ENCODE results near the gene PCSK5. TPM values are rescaled to one million over a fixed set of nuclear protein-coding genes. Genes with fewer than 3 reads are reported as not detected.

PCSK5 gene
- total RNA-seq, 2 donors from 2014 or later = 9.4 to 12.0 TPM

DNA sequence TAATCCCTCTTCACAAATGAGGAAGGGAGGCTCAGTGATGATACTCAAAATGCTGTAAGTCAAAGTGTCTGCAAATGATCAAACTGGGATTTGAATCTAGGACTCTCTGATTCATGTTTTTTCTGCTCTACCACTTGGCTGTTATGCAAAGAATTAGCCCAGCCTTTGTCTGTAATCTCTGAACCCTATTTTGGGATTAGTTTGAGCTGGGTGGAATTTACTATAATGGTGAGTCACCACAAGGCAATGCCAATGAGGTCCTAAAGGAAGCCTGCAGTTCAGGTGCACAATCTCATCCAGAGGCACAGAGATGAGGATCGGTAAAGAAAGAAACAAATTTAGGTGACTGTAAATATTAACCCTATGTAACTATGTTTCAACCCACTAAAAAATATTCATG, 474.6 kb downstream of the PCSK5 start:
- ATAC-seq = no peak
- no peak for DNase-seq
- Mint-ChIP-seq H3K27me3 (peaks cover 18% of the 10 kb centered on the region), H3K4me3 (no peak overlapping the region), H3K4me1 (no peaks in the 10 kb centered on the region), H3K27ac (no peak overlapping the region), H3K36me3 (ENCODE audit: low read depth) (no peaks in the 10 kb centered on the region)
- H3K9me3 ChIP-seq (ENCODE audit: control insufficient read depth, low read length, poor library complexity, severe bottlenecking) = no peaks in the 10 kb centered on the region

- Mint-ChIP-seq H3K27me3 (peaks cover 18% of the 10 kb centered on the region), H3K27ac (no peak overlapping the region), H3K4me1 (no peaks in the 10 kb centered on the region), H3K4me3 (no peak overlapping the region), H3K36me3 (ENCODE audit: low read depth) (no peaks in the 10 kb centered on the region)
- H3K9me3 ChIP-seq (ENCODE audit: control insufficient read depth, low read length, poor library complexity, severe bottlenecking) = no peaks in the 10 kb centered on the region
- ATAC-seq (no peak), DNase-seq (no peak)
These were observed 475.8 kb downstream of the PCSK5 start for GRCh38 chr9:76366275-76366674.

DNA sequence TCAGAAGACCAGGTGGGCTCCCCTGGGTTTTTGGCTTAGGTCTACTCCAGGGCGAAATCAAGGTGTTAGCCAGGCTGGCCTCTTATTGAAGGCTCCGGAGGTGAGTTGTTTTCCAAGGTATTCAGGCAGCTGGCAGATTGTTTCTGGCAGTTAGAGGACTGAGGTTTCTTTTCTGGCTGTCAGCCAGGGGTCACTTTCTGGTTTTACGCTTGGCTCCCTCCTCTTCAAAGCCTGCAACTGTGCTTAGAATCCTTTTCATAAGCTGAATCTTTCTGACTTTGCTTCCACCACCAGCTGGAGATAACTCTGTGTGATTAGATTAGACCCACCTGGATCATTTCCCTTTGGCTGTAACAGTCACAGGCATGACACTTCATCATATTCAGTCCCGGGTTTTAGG, 479.1 kb downstream of the PCSK5 start:
- ATAC-seq (no peak), DNase-seq (no peak)
- no peak overlapping the region for H3K4me3 Mint-ChIP-seq
- H3K9me3 ChIP-seq (ENCODE audit: control insufficient read depth, low read length, poor library complexity, severe bottlenecking) = no peaks in the 10 kb centered on the region
- no peak overlapping the region for H3K27ac Mint-ChIP-seq
- H3K27me3 Mint-ChIP-seq = peaks cover 4% of the 10 kb centered on the region
- H3K36me3 Mint-ChIP-seq (ENCODE audit: low read depth) = no peaks in the 10 kb centered on the region
- H3K4me1 Mint-ChIP-seq = peaks cover 5% of the 10 kb centered on the region

- no peak overlapping the region for H3K4me3 Mint-ChIP-seq
- H3K4me1 Mint-ChIP-seq = peaks cover 5% of the 10 kb centered on the region
- H3K27me3 Mint-ChIP-seq = peaks cover 4% of the 10 kb centered on the region
- H3K9me3 ChIP-seq (ENCODE audit: control insufficient read depth, low read length, poor library complexity, severe bottlenecking) = no peaks in the 10 kb centered on the region
- H3K36me3 Mint-ChIP-seq (ENCODE audit: low read depth) = no peaks in the 10 kb centered on the region
- ATAC-seq = no peak
- H3K27ac Mint-ChIP-seq = no peak overlapping the region
- DNase-seq = no peak
These were observed 480.0 kb downstream of the PCSK5 start for GRCh38 chr9:76370396-76371023.

- H3K9me3 ChIP-seq (ENCODE audit: control insufficient read depth, low read length, poor library complexity, severe bottlenecking) = no peaks in the 10 kb centered on the region
- H3K27me3 Mint-ChIP-seq = peaks cover 4% of the 10 kb centered on the region
- H3K4me3 Mint-ChIP-seq = no peak overlapping the region
- H3K36me3 Mint-ChIP-seq (ENCODE audit: low read depth) = no peaks in the 10 kb centered on the region
- DNase-seq = no peak
- H3K4me1 Mint-ChIP-seq = peaks cover 5% of the 10 kb centered on the region
- H3K27ac Mint-ChIP-seq = no peak overlapping the region
- ATAC-seq = no peak
These were observed 481.4 kb downstream of the PCSK5 start for GRCh38 chr9:76371901-76372300.

GRCh38 chr9:76372336-76372735, 481.9 kb downstream of the PCSK5 start:
- peaks cover 4% of the 10 kb centered on the region for H3K27me3 Mint-ChIP-seq

DNA sequence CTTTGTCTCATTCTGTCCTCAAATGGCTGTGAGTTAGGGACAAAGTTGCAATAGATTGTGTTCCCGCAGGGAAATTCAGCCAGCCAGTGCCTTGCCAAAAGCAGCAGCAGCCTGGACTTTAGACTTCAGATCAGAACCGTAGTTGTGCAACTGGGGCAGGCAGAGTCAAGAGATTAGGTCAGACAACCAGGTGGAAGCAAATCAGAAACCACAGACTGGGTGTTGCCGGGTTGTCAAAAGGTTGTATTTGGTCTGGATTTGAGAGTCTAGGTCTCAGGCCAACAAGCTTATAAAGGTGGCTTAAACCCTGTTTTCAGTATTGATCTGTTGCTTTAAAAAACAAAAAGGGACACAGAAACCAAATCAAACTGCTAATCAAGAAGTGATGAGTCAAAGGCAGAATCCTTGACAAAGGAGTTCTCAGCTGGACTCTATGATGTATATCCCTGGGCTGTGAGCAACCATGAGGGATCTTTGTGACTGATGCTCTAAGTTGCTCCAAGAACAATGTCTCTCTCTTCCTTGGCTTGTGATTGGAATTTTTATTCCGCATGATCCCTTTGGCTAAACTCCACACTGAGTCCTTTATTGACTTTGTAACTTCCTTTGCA, 482.8 kb downstream of the PCSK5 start:
- Mint-ChIP-seq H3K4me1 (peaks cover 5% of the 10 kb centered on the region), H3K27ac (no peak overlapping the region), H3K4me3 (no peak overlapping the region), H3K36me3 (ENCODE audit: low read depth) (no peaks in the 10 kb centered on the region), H3K27me3 (peaks cover 4% of the 10 kb centered on the region)
- H3K9me3 ChIP-seq (ENCODE audit: control insufficient read depth, low read length, poor library complexity, severe bottlenecking) = no peaks in the 10 kb centered on the region
- ATAC-seq (no peak), DNase-seq (no peak)

More at GRCh38 chr9:76372336-76372735, 481.9 kb downstream of the PCSK5 start:
- DNase-seq = no peak
- Mint-ChIP-seq H3K4me3 (no peak overlapping the region), H3K4me1 (peaks cover 5% of the 10 kb centered on the region), H3K36me3 (ENCODE audit: low read depth) (no peaks in the 10 kb centered on the region), H3K27ac (no peak overlapping the region)
- no peaks in the 10 kb centered on the region for H3K9me3 ChIP-seq (ENCODE audit: control insufficient read depth, low read length, poor library complexity, severe bottlenecking)
- no peak for ATAC-seq

DNA sequence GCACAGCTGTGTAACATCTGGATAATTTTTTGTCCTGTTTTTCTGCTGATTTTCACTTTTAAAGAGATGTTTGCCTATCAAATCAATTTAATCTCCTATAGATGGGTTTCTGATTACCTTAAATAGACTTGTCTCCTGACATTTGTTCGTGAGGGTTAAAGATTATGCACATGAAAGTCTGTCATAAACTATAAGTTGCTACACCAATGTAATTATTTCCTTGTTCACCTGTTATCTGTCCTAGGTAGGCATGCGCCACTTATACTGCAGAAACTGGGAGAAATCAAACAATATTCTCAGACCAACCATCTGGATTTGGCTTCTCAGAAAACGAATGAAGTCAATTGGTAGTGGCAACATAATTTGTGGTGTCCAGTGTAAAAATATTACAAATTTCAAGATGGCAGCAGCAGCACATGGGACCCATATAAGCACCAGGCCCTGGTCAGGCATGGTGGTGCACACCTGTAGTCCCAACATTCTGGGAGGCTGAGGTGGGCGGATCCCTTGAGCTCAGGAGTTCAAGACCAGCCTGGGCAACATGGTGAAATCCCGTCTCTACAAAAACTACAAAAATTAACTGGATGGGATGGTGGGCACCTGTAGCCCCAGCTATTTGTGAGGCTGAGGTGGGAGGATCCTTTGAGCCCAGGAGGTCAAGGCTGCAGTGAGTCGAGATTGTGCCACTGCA, 483.5 kb downstream of the PCSK5 start:
- DNase-seq = no peak
- Mint-ChIP-seq H3K4me1 (peaks cover 5% of the 10 kb centered on the region), H3K36me3 (ENCODE audit: low read depth) (no peaks in the 10 kb centered on the region), H3K27ac (no peak overlapping the region), H3K27me3 (peaks cover 4% of the 10 kb centered on the region), H3K4me3 (no peak overlapping the region)
- ATAC-seq = no peak
- H3K9me3 ChIP-seq (ENCODE audit: control insufficient read depth, low read length, poor library complexity, severe bottlenecking) = no peaks in the 10 kb centered on the region

DNA sequence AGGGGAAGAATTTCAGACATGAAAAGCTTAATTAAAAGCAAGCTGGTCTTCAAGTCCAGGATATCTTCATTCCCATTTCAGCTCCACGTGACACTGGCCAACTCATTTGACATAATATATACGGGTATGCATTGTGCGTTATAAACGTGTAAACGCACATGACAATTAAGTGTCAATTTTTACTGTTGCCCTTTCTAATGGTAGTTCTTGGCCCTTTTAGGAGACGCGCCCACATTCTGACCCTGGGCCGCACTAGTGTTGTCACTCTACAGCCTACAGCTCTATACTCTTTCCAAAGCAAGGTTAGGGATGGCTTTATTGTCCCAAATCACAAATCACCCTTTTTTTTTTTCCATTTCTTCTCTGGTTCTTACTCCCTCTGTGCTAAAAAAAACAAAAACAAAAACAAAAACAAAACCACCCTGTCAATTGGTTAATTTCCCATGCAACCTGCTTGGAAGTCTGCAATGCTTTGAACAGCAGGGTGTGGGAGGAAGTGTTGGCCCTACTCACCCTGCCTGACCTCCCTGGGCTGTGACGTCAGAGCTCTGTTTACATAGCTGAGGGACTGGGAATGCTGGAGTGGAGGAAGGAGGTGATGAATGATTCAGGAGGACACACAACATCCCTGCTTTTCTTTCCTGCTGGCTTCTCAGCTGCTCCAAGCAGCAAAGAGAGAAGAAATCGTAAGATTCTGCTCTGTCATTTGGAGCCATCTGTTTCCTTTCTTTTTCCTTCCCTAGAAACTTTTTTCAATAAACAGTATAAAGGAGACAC, 484.5 kb downstream of the PCSK5 start:
- H3K4me1 Mint-ChIP-seq = peaks cover 5% of the 10 kb centered on the region
- ATAC-seq (no peak), DNase-seq (no peak)
- H3K36me3 Mint-ChIP-seq (ENCODE audit: low read depth) = peaks cover 2% of the 10 kb centered on the region
- H3K9me3 ChIP-seq (ENCODE audit: control insufficient read depth, low read length, poor library complexity, severe bottlenecking) = no peaks in the 10 kb centered on the region
- no peak overlapping the region for H3K27ac Mint-ChIP-seq
- H3K4me3 Mint-ChIP-seq = no peak overlapping the region
- no peaks in the 10 kb centered on the region for H3K27me3 Mint-ChIP-seq

DNA sequence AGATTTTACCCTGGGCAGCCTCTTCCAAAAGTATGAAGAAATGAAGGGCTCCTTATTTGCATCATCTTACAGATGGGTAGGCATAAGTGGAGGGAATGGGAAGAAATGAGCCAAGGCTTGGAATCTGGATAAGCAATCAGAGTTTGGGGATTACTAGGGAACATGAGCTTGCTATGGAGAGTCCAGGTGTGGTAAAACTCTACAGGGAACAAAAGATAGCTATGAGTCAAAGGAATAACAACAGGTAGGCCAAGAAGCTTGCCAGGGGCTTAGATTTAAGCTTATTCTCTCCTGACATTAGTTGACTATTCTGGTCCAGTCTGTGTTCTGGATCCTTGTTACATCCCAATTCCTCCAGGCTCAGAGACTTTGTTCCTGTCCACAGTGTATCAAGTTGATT, 487.3 kb downstream of the PCSK5 start:
- Mint-ChIP-seq H3K4me1 (peaks cover 6% of the 10 kb centered on the region), H3K27me3 (no peaks in the 10 kb centered on the region), H3K4me3 (no peak overlapping the region), H3K27ac (no peak overlapping the region), H3K36me3 (ENCODE audit: low read depth) (peaks cover 2% of the 10 kb centered on the region)
- DNase-seq = no peak
- H3K9me3 ChIP-seq (ENCODE audit: control insufficient read depth, low read length, poor library complexity, severe bottlenecking) = no peaks in the 10 kb centered on the region
- ATAC-seq = no peak

DNA sequence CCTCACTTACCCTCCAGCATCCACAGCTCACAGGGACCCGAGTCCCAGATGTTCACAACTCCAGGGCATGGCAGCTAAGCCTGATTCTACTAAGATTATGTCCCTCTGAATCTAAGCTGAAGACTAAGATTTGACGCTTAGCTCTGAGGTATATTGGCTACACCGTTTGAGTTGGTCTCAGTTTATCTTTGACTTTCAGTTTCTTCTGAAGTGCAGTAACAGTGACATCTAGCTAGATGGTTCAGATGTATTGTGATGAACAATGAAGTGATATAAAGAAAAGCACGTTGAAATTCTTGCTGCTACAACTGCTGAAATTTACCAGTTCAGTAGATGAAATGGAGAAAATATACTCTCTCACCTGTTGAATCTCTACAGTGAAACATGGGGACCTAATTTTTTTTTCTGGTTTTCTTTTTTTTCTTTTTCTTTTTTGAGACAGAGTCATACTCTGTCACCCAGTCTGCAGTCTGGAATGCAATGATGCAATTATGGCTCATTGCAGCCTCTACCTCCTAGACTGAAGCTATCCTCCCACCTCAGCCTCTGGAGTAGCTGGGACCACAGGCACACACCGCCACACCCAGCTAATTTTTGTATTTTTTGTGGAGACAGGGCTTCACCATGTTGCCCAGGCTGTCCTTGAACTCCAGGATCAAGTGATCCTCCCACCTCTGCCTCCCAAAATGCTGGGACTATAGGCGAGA, 488.0 kb downstream of the PCSK5 start:
- peaks cover 2% of the 10 kb centered on the region for H3K4me1 Mint-ChIP-seq
- no peaks in the 10 kb centered on the region for H3K27me3 Mint-ChIP-seq
- DNase-seq (no peak), ATAC-seq (no peak)
- no peak overlapping the region for H3K27ac Mint-ChIP-seq
- no peak overlapping the region for H3K4me3 Mint-ChIP-seq
- peaks cover 2% of the 10 kb centered on the region for H3K36me3 Mint-ChIP-seq (ENCODE audit: low read depth)
- H3K9me3 ChIP-seq (ENCODE audit: control insufficient read depth, low read length, poor library complexity, severe bottlenecking) = no peaks in the 10 kb centered on the region

DNA sequence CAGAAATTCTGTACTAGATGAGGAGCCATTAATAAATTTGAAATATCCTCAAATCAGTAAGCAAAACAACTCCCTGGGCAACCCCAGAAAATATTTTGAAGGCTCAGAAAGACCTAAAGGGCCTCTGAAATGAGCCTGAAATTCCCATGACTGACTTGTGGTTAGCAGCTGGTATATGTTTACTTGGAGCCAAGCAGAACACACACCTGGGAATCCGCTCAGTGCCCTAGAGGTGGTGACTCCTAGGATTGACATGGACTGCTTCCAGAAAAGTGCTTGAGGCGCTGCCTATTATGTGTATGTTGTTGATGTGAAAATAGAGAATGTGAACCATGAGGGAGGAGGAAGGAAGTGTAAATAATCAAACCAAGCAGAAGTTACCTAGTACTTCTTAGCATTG, 489.0 kb downstream of the PCSK5 start:
- Mint-ChIP-seq H3K36me3 (ENCODE audit: low read depth) (peaks cover 2% of the 10 kb centered on the region), H3K27me3 (no peaks in the 10 kb centered on the region), H3K27ac (peak overlapping the region; percentile 60), H3K4me1 (peaks cover 2% of the 10 kb centered on the region), H3K4me3 (no peak overlapping the region)
- DNase-seq = no peak
- H3K9me3 ChIP-seq (ENCODE audit: control insufficient read depth, low read length, poor library complexity, severe bottlenecking) = no peaks in the 10 kb centered on the region
- no peak for ATAC-seq

GRCh38 chr9:76390656-76391055, 500.2 kb downstream of the PCSK5 start:
- no peaks in the 10 kb centered on the region for H3K9me3 ChIP-seq (ENCODE audit: control insufficient read depth, low read length, poor library complexity, severe bottlenecking)
- Mint-ChIP-seq H3K4me3 (no peak overlapping the region), H3K36me3 (ENCODE audit: low read depth) (peaks cover 3% of the 10 kb centered on the region), H3K27me3 (no peaks in the 10 kb centered on the region), H3K4me1 (peaks cover 15% of the 10 kb centered on the region), H3K27ac (no peak overlapping the region)
- ATAC-seq (no peak), DNase-seq (no peak)

Data from T-helper 17 cell (primary cell).